ENCODE measurements around the gene CCNK. TPM values are rescaled to one million over a fixed set of nuclear protein-coding genes. Genes with fewer than 3 reads are reported as not detected.

Gene CCNK
- total RNA-seq, 2 experiments from 2014 or later: 90.2 to 98.8 TPM

GRCh38 chr14:99519347-99519881 lies 38.2 kb downstream of the CCNK start:
- Mint-ChIP-seq H3K9me3 (no peaks in the 10 kb centered on the region), H3K27ac (no peak overlapping the region), H3K4me1 (ENCODE audit: low read depth) (no peaks in the 10 kb centered on the region), H3K4me3 (no peak overlapping the region), H3K36me3 (ENCODE audit: low read depth) (no peaks in the 10 kb centered on the region), H3K27me3 (no peaks in the 10 kb centered on the region)
- CTCF ChIA-PET: interaction anchor here (1.0 kb wide), 1 partner anchor 108 kb away, joined by 3 read pairs; no protein-coding TSS in a partner anchor
- DNase-seq (no peak), ATAC-seq (no peak)
- POLR2A ChIA-PET: no interaction called here
- no peak for TF ChIP-seq CTCF (IDR thresholded peaks at IDR 0.05)
- intact Hi-C loops (cut with micrococcal nuclease): loop anchor here (2.0 kb wide), 1 partner anchor 109 kb away; no protein-coding TSS in a partner anchor

GRCh38 chr14:99519931-99520421 lies 38.8 kb downstream of the CCNK start:
- POLR2A ChIA-PET: no interaction called here
- intact Hi-C loops (cut with micrococcal nuclease): loop anchor here (2.0 to 10.0 kb wide), 2 partner anchors 109 to 365 kb away; no protein-coding TSS in a partner anchor
- H3K4me1 Mint-ChIP-seq (ENCODE audit: low read depth): peaks cover 5% of the 10 kb centered on the region

GRCh38 chr14:99520571-99521081 lies 39.4 kb downstream of the CCNK start:
- DNase-seq: no peak
- intact Hi-C loops (cut with micrococcal nuclease): loop anchor here (10.0 kb wide), 1 partner anchor 364 kb away; no protein-coding TSS in a partner anchor
- Mint-ChIP-seq H3K4me3 (no peak overlapping the region), H3K4me1 (ENCODE audit: low read depth) (peaks cover 9% of the 10 kb centered on the region), H3K27ac (no peak overlapping the region), H3K9me3 (no peaks in the 10 kb centered on the region), H3K27me3 (no peaks in the 10 kb centered on the region), H3K36me3 (ENCODE audit: low read depth) (no peaks in the 10 kb centered on the region)
- ATAC-seq: no peak
- ChIA-PET POLR2A (no interaction called here), CTCF (interaction anchor here (1.0 kb wide), 1 partner anchor 25 kb away, joined by 3 read pairs; no protein-coding TSS in a partner anchor)
- no peak for TF ChIP-seq CTCF (IDR thresholded peaks at IDR 0.05)

More at GRCh38 chr14:99519931-99520421, 38.8 kb downstream of the CCNK start:
- Mint-ChIP-seq H3K36me3 (ENCODE audit: low read depth) (no peaks in the 10 kb centered on the region), H3K4me3 (no peak overlapping the region), H3K27ac (no peak overlapping the region), H3K27me3 (no peaks in the 10 kb centered on the region), H3K9me3 (no peaks in the 10 kb centered on the region)
- CTCF ChIA-PET: interaction anchor here (1.0 kb wide), 1 partner anchor 107 kb away, joined by 3 read pairs; no protein-coding TSS in a partner anchor
- ATAC-seq (no peak), DNase-seq (no peak)
- no peak for TF ChIP-seq CTCF (IDR thresholded peaks at IDR 0.05)

GRCh38 chr14:99521176-99522024 lies 40.2 kb downstream of the CCNK start:
- no peak overlapping the region for H3K27ac Mint-ChIP-seq
- no peak overlapping the region for H3K4me3 Mint-ChIP-seq
- DNase-seq: no peak
- ChIA-PET POLR2A (no interaction called here), CTCF (interaction anchor here (1.0 to 1.3 kb wide), 2 partner anchors 24 to 107 kb away, joined by 3 to 4 read pairs; no protein-coding TSS in a partner anchor)
- H3K27me3 Mint-ChIP-seq: no peaks in the 10 kb centered on the region
- intact Hi-C loops (cut with micrococcal nuclease): loop anchor here (10.0 kb wide), 1 partner anchor 363 kb away; no protein-coding TSS in a partner anchor
- no peak for TF ChIP-seq CTCF (IDR thresholded peaks at IDR 0.05)
- H3K9me3 Mint-ChIP-seq: no peaks in the 10 kb centered on the region
- no peak for ATAC-seq
- H3K36me3 Mint-ChIP-seq (ENCODE audit: low read depth): no peaks in the 10 kb centered on the region
- peaks cover 9% of the 10 kb centered on the region for H3K4me1 Mint-ChIP-seq (ENCODE audit: low read depth)

Data from activated CD8-positive, alpha-beta T cell treated with anti-CD3 and anti-CD28 coated beads for 36 hours (primary cell).